A549 (cell line): ENCODE measurements around the gene ATAD1. TPM values are rescaled to one million over a fixed set of nuclear protein-coding genes. Genes with fewer than 3 reads are reported as not detected.

ENCODE experiments used
- ATAC-seq, 2 experiments: fragments of 200-7000 bp in 1 of 2; fragments of >200 bp in 1 of 2; cut with Nextera tagmentation in 1 of 2; cut with Tn5 transposase in 1 of 2; 3 replicates each; pipeline versions ENCODE4 v1.8.0 to v1.9.1; 2018 to 2020; ENCODE audit warnings: mild to moderate bottlenecking in 1 of 2, moderate library complexity in 1 of 2
- CTCF ChIA-PET: fragments of 300-600 bp; sonication (Branson Sonifier 250); formaldehyde crosslinking; extraction: SDS; loops from one replicate; lab custom pipeline; 2021; ENCODE audit warnings: antibody characterized with exemption, inconsistent platforms; lab: Yijun Ruan, JAX
- POLR2A ChIA-PET: fragments of 350-600 bp; formaldehyde crosslinking; extraction: SDS; loops from one replicate; lab custom pipeline; 2021; ENCODE audit warnings: antibody characterized with exemption, inconsistent platforms; lab: Yijun Ruan, JAX
- DNase-seq, 2 experiments: peaks; one replicate each; pipeline versions ENCODE4 v3.0.0 to v3.0.0-alpha.2; 2011 to 2016; ENCODE audit warnings: low read depth in 1 of 2, low spot score in 1 of 2
- FAIRE-seq: peaks from 2 replicates; lab custom pipeline; 2011; peaks lifted over from hg19 to GRCh38; lab: Jason Lieb, UNC
- H3K27ac ChIP-seq, 2 experiments: fragments of >200 bp; sonication (Bioruptor Twin); formaldehyde crosslinking; 3 replicates each; pipeline ENCODE4 v1.5.1; 2016 to 2017
- H3K4me1 ChIP-seq: fragments of >200 bp; sonication (Bioruptor Twin); formaldehyde crosslinking; 3 replicates; pipeline ENCODE4 v1.6.1; 2016
- H3K4me2 ChIP-seq: fragments of >200 bp; sonication (Bioruptor Twin); formaldehyde crosslinking; 3 replicates; pipeline ENCODE4 v1.6.1; 2016
- H3K4me3 ChIP-seq: fragments of >200 bp; sonication (Bioruptor Twin); formaldehyde crosslinking; 3 replicates; pipeline ENCODE4 v1.5.1; 2016
- H3K9me3 ChIP-seq: fragments of >200 bp; sonication (Bioruptor Twin); formaldehyde crosslinking; 3 replicates; pipeline ENCODE4 v1.6.1; 2016
- ATOH8 ChIP-seq: fragments of 250-450 bp; sonication (Bioruptor Pico); IDR thresholded peaks from 2 replicates; pipeline ENCODE4 v1.5.0; 2020; ENCODE audit warnings: low read depth, mild to moderate bottlenecking, moderate library complexity
- BCL3 ChIP-seq: fragments of >200 bp; sonication (Bioruptor Twin); formaldehyde crosslinking; IDR thresholded peaks from 3 replicates; pipeline ENCODE4 v1.6.1; 2016
- BHLHE40 ChIP-seq: IDR thresholded peaks from 2 replicates; pipeline ENCODE4 v1.6.1; 2012; ENCODE audit warnings: low read depth, low read length, inconsistent platforms
- CBX2 ChIP-seq: fragments of 200-600 bp; sonication (generic); IDR thresholded peaks from 2 replicates; pipeline ENCODE4 v1.6.1; 2016; ENCODE audit warnings: low read depth, mild to moderate bottlenecking, borderline replicate concordance
- EP300 ChIP-seq, 2 experiments: fragments of >200 bp; sonication (Bioruptor Twin); formaldehyde crosslinking; IDR thresholded peaks; 2 replicates in 1 of 2; 3 replicates in 1 of 2; pipeline ENCODE4 v1.6.1; 2016 to 2017
- ESRRA ChIP-seq: fragments of 150-350 bp; IDR thresholded peaks from 2 replicates; pipeline ENCODE4 v1.6.1; 2014; ENCODE audit warnings: mild to moderate bottlenecking, low read length, borderline replicate concordance
- FOSL2 ChIP-seq, 2 experiments: fragments of 450-650 bp in 1 of 2; fragments of >200 bp in 1 of 2; sonication (Bioruptor Twin) in 1 of 2; formaldehyde crosslinking; IDR thresholded peaks; 2 replicates each; pipeline versions ENCODE4 v1.5.0 to v1.6.1; 2016 to 2020; ENCODE audit warnings: mild to moderate bottlenecking in 1 of 2, moderate library complexity in 1 of 2
- FOXS1 ChIP-seq: fragments of 250-450 bp; sonication (Bioruptor Pico); IDR thresholded peaks from 2 replicates; pipeline ENCODE4 v1.5.0; 2020; ENCODE audit warnings: mild to moderate bottlenecking, moderate library complexity
- GATA3 ChIP-seq: IDR thresholded peaks from 2 replicates; pipeline ENCODE4 v1.6.1; 2012; ENCODE audit warnings: borderline replicate concordance
- HDAC2 ChIP-seq: fragments of 200-600 bp; sonication (generic); IDR thresholded peaks from 2 replicates; pipeline ENCODE4 v1.6.1; 2016
- HMGXB4 ChIP-seq: fragments of 250-450 bp; sonication (Bioruptor Pico); IDR thresholded peaks from 2 replicates; pipeline ENCODE4 v1.5.0; 2021; ENCODE audit warnings: mild to moderate bottlenecking, moderate library complexity, borderline replicate concordance
- HOXA7 ChIP-seq: fragments of 250-450 bp; sonication (Bioruptor Pico); IDR thresholded peaks from 2 replicates; pipeline ENCODE4 v1.5.0; 2020; ENCODE audit warnings: mild to moderate bottlenecking, moderate library complexity
- HOXB5 ChIP-seq: fragments of 250-450 bp; sonication (Bioruptor Pico); IDR thresholded peaks from 2 replicates; pipeline ENCODE4 v1.5.0; 2020; ENCODE audit warnings: mild to moderate bottlenecking, moderate library complexity
- JUN ChIP-seq, 2 experiments: fragments of >200 bp; sonication (Bioruptor Twin); formaldehyde crosslinking; IDR thresholded peaks; 2 replicates in 1 of 2; 3 replicates in 1 of 2; pipeline ENCODE4 v1.6.1; 2016 to 2017
- JUNB ChIP-seq: fragments of >200 bp; sonication (Bioruptor Twin); formaldehyde crosslinking; IDR thresholded peaks from 2 replicates; pipeline ENCODE4 v1.6.1; 2016
- KDM1A ChIP-seq: fragments of 200-600 bp; sonication (generic); IDR thresholded peaks from 2 replicates; pipeline ENCODE4 v1.6.1; 2016; ENCODE audit warnings: low read depth, mild to moderate bottlenecking
- MYC ChIP-seq: IDR thresholded peaks from 2 replicates; pipeline ENCODE4 v1.6.1; 2012; ENCODE audit warnings: mild to moderate bottlenecking, inconsistent platforms, low read length, improper control_type of control experiment, borderline replicate concordance
- NFE2L2 ChIP-seq: fragments of 150-350 bp; conservative IDR thresholded peaks from 2 replicates; pipeline ENCODE4 v1.6.1; 2014; ENCODE audit warnings: low read length
- PBX3 ChIP-seq: IDR thresholded peaks from 2 replicates; pipeline ENCODE4 v1.6.1; 2012
- PHF8 ChIP-seq: fragments of 200-600 bp; sonication (generic); IDR thresholded peaks from 2 replicates; pipeline ENCODE4 v1.6.1; 2016; ENCODE audit warnings: low read depth, mild to moderate bottlenecking, antibody characterized with exemption, moderate library complexity, borderline replicate concordance
- POLR2AphosphoS2 ChIP-seq: conservative IDR thresholded peaks from 2 replicates; pipeline ENCODE4 v1.6.1; 2012; ENCODE audit warnings: low read length, improper control_type of control experiment, inconsistent platforms
- REST ChIP-seq: fragments of 200-600 bp; sonication (generic); IDR thresholded peaks from 2 replicates; pipeline ENCODE4 v1.6.1; 2016; ENCODE audit warnings: antibody characterized with exemption, mild to moderate bottlenecking, moderate library complexity
- ZC3H11A ChIP-seq: fragments of 450-650 bp; IDR thresholded peaks from 2 replicates; pipeline ENCODE4 v1.6.1; 2014; ENCODE audit warnings: antibody characterized with exemption, mild to moderate bottlenecking
- WGBS: methylation state at CpG from one replicate; pipeline ENCODE4 v1.1.6; 2017; ENCODE audit errors: missing lambda C conversion rate; 5-methylcytosine and 5-hydroxymethylcytosine counted together
- polyA plus RNA-seq, 4 experiments: library from polyadenylated mRNA; depleted of rRNA in 3 of 4; stranded (reverse); fragments of >200 nt; fragmentation: RNase III in 1 of 4; extraction: RNeasy Plus Mini Kit Qiagen cat#74134 plus additional on column Dnase treatment in 1 of 4; gene quantifications; 2 replicates in 3 of 4; 3 replicates in 1 of 4; pipeline ENCODE4 v1.2.3, GENCODE V29; 2011 to 2017

ATAD1 gene
- polyA plus RNA-seq, 2 of the 4 experiments (the other 2 are of a cell fraction): 32.3 to 94.8 TPM

- Histone ChIP-seq H3K27ac (no peak overlapping the region), H3K4me2 (no peak overlapping the region), H3K9me3 (no peaks in the 10 kb centered on the region), H3K4me1 (peaks cover 27% of the 10 kb centered on the region), H3K4me3 (no peak overlapping the region)
- ChIA-PET POLR2A (no interaction called here), CTCF (interaction anchor here (0.6 to 1.4 kb wide), 5 partner anchors 9 to 1625 kb away, joined by 3 to 5 read pairs (median 3); no protein-coding TSS in a partner anchor)
- FAIRE-seq (no peak), ATAC-seq (no peak), DNase-seq (no peak)
- TF ChIP-seq BHLHE40 (no peak), HOXA7 (CRISPR knock-in tag) (no peak), HMGXB4 (CRISPR knock-in tag) (no peak), EP300 (IDR thresholded peaks at IDR 0.05) (no peak), JUN (IDR thresholded peaks at IDR 0.05) (no peak), GATA3 (no peak), CBX2 (no peak), POLR2AphosphoS2 (no peak), ZC3H11A (no peak), PBX3 (no peak), ATOH8 (no peak), FOXS1 (no peak), HOXB5 (CRISPR knock-in tag) (no peak), BCL3 (no peak), NFE2L2 (no peak), HDAC2 (no peak)
- WGBS: 87% methylated on average over 5 of the region's 5 CpGs
Observed at GRCh38 chr10:87763086-87763861, 54.8 kb downstream of the ATAD1 start.

GRCh38 chr10:87761892-87762291 lies 56.1 kb downstream of the ATAD1 start:
- TF ChIP-seq MYC (no peak), FOSL2 (IDR thresholded peaks at IDR 0.05) (peak; percentile 39), FOSL2 (CRISPR knock-in tag; IDR thresholded peaks at IDR 0.05) (peak; percentile 79), KDM1A (no peak), HDAC2 (no peak), JUNB (no peak), PHF8 (no peak), ESRRA (no peak), REST (no peak)
- Histone ChIP-seq H3K27ac (peak overlapping the region in 1 of 2 experiments; percentile 57; a peak in 3 of 6 replicates), H3K4me3 (no peak overlapping the region), H3K9me3 (no peaks in the 10 kb centered on the region), H3K4me1 (peaks cover 19% of the 10 kb centered on the region), H3K4me2 (peak overlapping the region; percentile 57)
- CTCF ChIA-PET: interaction anchor here (0.6 to 1.7 kb wide), 3 partner anchors 14 to 251 kb away, joined by 3 to 4 read pairs (median 4); partner anchors contain the start of gene PAPSS2
- POLR2A ChIA-PET: no interaction called here
- ATAC-seq (peak; percentile 50 to 71; a peak in 4 of 6 replicates), FAIRE-seq (peak; percentile 89), DNase-seq (peak in 1 of 2 experiments; percentile 58)
- 16% methylated on average over 2 of the region's 2 CpGs for WGBS
